Upper lobe of left lung (tissue), 4 donors: Measurements from ENCODE around the gene MAPK11.

Source experiments
- CTCF ChIP-seq, 6 experiments: fragments of 450-650 bp in 4 of 6; fragments of 200-600 bp in 2 of 6; sonication (generic) in 2 of 6; IDR thresholded peaks; one replicate each; pipeline ENCODE4 v1.5.1; 2016 to 2019; ENCODE audit warnings: antibody characterized with exemption in 6 of 6
- EP300 ChIP-seq, 4 donors: sonication (generic); formaldehyde crosslinking; IDR thresholded peaks; one replicate each; pipeline ENCODE4 v1.5.1; 2017; ENCODE audit warnings: antibody characterized with exemption in 4 of 4, control low read depth in 2 of 4
- POLR2A ChIP-seq, 4 donors: fragments of 450-650 bp; IDR thresholded peaks; one replicate each; pipeline ENCODE4 v1.5.1; 2016 to 2017; ENCODE audit warnings: antibody characterized with exemption in 4 of 4, mild to moderate bottlenecking in 2 of 4
- POLR2AphosphoS5 ChIP-seq, 2 donors: sonication (generic); formaldehyde crosslinking; IDR thresholded peaks; one replicate each; pipeline ENCODE4 v1.5.1; 2017; ENCODE audit warnings: antibody characterized with exemption in 2 of 2

- TF ChIP-seq POLR2A (IDR thresholded peaks at IDR 0.05) (no peak), CTCF (IDR thresholded peaks at IDR 0.05) (no peak), POLR2AphosphoS5 (IDR thresholded peaks at IDR 0.05) (no peak), EP300 (IDR thresholded peaks at IDR 0.05) (no peak)
These were observed 27.5 kb upstream of the MAPK11 start for GRCh38 chr22:50297510-50298265.
